Activated B cell treated with CpG ODN at 0.5 μM for 24 hours (primary cell): Measurements from ENCODE around the gene BEGAIN. TPM values are rescaled to one million over a fixed set of nuclear protein-coding genes. Genes with fewer than 3 reads are reported as not detected.

Experiments
- ATAC-seq: fragments of 200-7000 bp; cut with Tn5 transposase; one replicate; pipeline ENCODE4 v1.10.0; 2021; ENCODE audit warnings: low read depth, mild to moderate bottlenecking, moderate library complexity
- CTCF ChIA-PET: fragments of 350-600 bp; sonication (Branson Sonifier 250); formaldehyde crosslinking; loops from one replicate; lab custom pipeline; 2021; ENCODE audit warnings: antibody characterized with exemption; lab: Charles Lee
- POLR2A ChIA-PET: fragments of 350-600 bp; sonication (Branson Sonifier 250); formaldehyde crosslinking; loops from one replicate; lab custom pipeline; 2021; ENCODE audit warnings: antibody characterized with exemption; lab: Charles Lee
- DNase-seq: peaks from one replicate; pipeline ENCODE4 v3.0.0; 2022
- H3K27ac Mint-ChIP-seq: one replicate; pipeline ENCODE4 v1.8.0; 2020; ENCODE audit warnings: mixed read lengths
- H3K27me3 Mint-ChIP-seq: one replicate; pipeline ENCODE4 v1.8.0; 2021; ENCODE audit warnings: mixed read lengths
- H3K36me3 Mint-ChIP-seq: one replicate; pipeline ENCODE4 v1.8.0; 2021; ENCODE audit warnings: low read depth, mixed read lengths
- H3K4me1 Mint-ChIP-seq: one replicate; pipeline ENCODE4 v1.8.0; 2021; ENCODE audit warnings: mixed read lengths
- H3K4me3 Mint-ChIP-seq: one replicate; pipeline ENCODE4 v1.8.0; 2020; ENCODE audit warnings: mild to moderate bottlenecking, mixed read lengths
- H3K9me3 Mint-ChIP-seq: one replicate; pipeline ENCODE4 v1.8.0; 2020; ENCODE audit warnings: mixed read lengths
- intact Hi-C: fragments of 100-400 bp; cut with micrococcal nuclease; formaldehyde crosslinking; loops from one replicate; pipeline ENCODE4 v1.15.1; 2024
- total RNA-seq: library from RNA; stranded (reverse); gene quantifications from 2 replicates; pipeline ENCODE4 v1.2.3, GENCODE V29; 2022
- TF ChIP-seq, protein P1 (sequence below): fragments of 200-600 bp; IDR thresholded peaks from one replicate; pipeline ENCODE4 v1.8.0; 2022; ENCODE audit warnings: antibody characterized with exemption, mild to moderate bottlenecking

The BEGAIN gene
- total RNA-seq, 1 donor from 2014 or later: not detected

DNA sequence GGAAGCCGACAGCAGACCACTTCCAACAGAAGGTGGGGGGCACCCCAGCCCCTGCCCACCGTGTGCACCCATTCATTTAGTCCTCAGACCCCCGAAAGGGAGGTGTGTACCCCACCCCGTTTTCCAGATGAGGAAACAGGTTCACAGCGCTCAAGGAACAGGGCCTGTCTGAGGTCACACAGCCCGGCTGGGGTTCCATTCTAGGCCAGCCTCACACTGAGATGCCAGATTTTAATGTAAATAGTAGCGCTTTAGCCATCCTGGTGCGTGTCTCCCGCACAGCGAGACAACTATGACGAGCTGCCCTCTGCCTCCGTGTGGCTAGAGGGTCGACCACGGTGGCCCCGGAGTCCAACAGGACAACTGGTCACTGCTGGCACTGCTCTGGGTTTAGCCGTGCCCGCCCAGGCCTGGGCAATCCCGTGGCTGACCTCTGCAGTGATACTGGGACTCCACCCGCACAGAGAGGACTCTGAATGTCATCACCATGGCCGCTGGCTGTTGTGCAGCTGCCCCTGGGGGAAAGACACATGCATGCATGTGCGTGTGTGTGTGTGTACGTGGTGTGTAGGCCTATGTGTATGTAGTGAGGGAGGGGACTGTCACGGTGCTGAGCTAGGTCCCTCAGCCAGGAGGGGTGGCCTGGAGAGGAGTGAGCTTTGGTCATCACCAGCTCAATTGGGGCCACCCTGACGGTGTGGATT, 31.6 kb downstream of the BEGAIN start:
- ATAC-seq: no peak
- H3K9me3 Mint-ChIP-seq: no peaks in the 10 kb centered on the region
- no peak overlapping the region for H3K27ac Mint-ChIP-seq
- H3K4me1 Mint-ChIP-seq: peaks cover 2% of the 10 kb centered on the region
- ChIA-PET POLR2A (no interaction called here), CTCF (no interaction called here)
- peaks cover 12% of the 10 kb centered on the region for H3K27me3 Mint-ChIP-seq
- TF ChIP-seq, protein P1, sequence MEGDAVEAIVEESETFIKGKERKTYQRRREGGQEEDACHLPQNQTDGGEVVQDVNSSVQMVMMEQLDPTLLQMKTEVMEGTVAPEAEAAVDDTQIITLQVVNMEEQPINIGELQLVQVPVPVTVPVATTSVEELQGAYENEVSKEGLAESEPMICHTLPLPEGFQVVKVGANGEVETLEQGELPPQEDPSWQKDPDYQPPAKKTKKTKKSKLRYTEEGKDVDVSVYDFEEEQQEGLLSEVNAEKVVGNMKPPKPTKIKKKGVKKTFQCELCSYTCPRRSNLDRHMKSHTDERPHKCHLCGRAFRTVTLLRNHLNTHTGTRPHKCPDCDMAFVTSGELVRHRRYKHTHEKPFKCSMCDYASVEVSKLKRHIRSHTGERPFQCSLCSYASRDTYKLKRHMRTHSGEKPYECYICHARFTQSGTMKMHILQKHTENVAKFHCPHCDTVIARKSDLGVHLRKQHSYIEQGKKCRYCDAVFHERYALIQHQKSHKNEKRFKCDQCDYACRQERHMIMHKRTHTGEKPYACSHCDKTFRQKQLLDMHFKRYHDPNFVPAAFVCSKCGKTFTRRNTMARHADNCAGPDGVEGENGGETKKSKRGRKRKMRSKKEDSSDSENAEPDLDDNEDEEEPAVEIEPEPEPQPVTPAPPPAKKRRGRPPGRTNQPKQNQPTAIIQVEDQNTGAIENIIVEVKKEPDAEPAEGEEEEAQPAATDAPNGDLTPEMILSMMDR: no peak
- DNase-seq: no peak
- intact Hi-C loops: no loop called here
- H3K4me3 Mint-ChIP-seq: no peak overlapping the region
- H3K36me3 Mint-ChIP-seq: no peaks in the 10 kb centered on the region

DNA sequence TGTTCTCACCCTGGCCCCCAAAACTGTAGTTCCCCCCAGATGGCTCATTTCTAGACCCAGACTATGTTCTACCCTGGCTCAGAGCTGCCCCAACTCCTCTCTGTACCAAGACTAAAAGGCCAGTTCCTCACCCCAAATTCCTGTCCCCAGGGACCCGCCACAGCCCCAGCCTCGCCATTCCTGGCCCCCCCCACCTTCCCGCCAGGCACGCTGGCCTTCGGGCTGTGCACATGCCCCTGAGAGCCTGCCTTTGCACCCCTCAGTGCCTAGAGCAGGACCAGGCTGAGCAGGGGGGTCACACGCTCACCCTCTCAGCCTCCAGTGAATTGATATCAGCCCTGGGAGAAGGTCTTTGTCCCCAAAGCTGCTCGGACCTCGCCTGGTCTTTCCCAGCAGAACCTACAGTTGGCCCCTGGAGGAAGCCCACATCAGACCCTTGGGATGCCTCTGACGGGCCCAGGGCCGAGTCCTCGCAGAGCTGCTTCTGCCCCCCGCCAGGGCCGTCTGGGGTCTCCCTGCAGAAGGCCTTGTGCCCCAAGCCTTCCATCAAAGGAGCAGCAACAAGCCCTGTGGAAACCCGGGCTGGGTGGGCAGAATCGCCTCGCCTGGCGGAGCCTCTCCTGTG, 32.4 kb downstream of the BEGAIN start:
- intact Hi-C loops: no loop called here
- POLR2A ChIA-PET: no interaction called here
- peaks cover 2% of the 10 kb centered on the region for H3K4me1 Mint-ChIP-seq
- no peaks in the 10 kb centered on the region for H3K9me3 Mint-ChIP-seq
- TF ChIP-seq, protein P1: no peak
- peaks cover 12% of the 10 kb centered on the region for H3K27me3 Mint-ChIP-seq
- ATAC-seq (no peak), DNase-seq (no peak)
- CTCF ChIA-PET: no interaction called here
- no peaks in the 10 kb centered on the region for H3K36me3 Mint-ChIP-seq
- H3K4me3 Mint-ChIP-seq: no peak overlapping the region
- H3K27ac Mint-ChIP-seq: no peak overlapping the region

DNA sequence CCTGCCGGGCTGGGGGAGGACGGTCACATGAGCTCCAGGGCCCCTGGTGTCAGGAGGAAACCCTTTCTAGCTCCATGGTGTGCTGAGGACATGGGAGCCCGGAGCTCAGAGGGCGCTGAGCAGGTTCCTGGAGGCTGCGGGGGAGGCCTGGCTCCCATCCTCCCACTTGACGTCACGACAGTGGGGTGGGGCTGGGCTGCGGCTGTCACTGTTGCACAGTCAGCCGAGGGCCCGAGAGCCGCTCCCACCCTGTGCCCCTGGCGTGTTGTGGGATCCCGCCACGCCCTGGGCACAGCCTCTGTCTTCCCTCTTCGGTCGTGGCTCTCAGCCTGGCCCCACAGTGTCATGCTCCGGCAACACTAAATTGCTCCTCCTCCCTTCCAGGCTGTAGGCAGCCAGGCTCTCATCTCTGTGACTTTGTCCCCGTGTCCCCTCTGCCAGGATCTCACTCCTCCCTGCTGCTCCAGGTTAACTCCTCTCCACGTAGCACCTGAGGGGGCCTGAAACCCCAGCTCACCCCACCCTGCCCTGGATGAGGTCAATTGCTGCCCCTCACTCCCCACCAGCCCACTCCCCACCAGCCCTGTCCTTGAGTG, 33.0 kb downstream of the BEGAIN start:
- Mint-ChIP-seq H3K4me3 (no peak overlapping the region), H3K4me1 (peaks cover 4% of the 10 kb centered on the region), H3K27me3 (peaks cover 16% of the 10 kb centered on the region), H3K9me3 (no peaks in the 10 kb centered on the region), H3K36me3 (no peaks in the 10 kb centered on the region), H3K27ac (no peak overlapping the region)
- ChIA-PET POLR2A (no interaction called here), CTCF (no interaction called here)
- TF ChIP-seq, protein P1: no peak
- no peak for DNase-seq
- intact Hi-C loops: no loop called here
- no peak for ATAC-seq

DNA sequence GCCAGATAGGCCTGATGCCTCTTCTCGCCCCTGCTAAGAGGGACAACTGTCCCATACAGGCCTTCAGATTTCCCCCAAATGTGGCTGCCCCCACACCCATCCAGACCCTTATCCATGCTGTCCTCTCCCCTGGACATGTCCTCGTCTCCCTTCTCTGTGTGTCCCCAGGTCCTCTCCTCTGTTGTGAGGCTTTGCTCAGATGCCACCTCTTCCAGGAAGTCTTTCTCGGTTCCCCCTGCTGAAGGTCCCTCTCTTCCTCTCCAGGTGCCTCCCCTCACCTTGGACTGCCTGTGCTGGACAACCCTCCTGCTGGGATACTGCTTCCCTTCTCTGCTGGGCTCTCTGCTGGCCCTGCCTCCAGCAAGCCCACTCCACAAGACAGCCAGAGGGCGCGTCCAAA, 33.7 kb downstream of the BEGAIN start:
- no peak overlapping the region for H3K4me3 Mint-ChIP-seq
- H3K27me3 Mint-ChIP-seq: peaks cover 20% of the 10 kb centered on the region
- ATAC-seq (no peak), DNase-seq (no peak)
- ChIA-PET CTCF (no interaction called here), POLR2A (no interaction called here)
- intact Hi-C loops: no loop called here
- no peak overlapping the region for H3K27ac Mint-ChIP-seq
- H3K36me3 Mint-ChIP-seq: no peaks in the 10 kb centered on the region
- no peaks in the 10 kb centered on the region for H3K9me3 Mint-ChIP-seq
- TF ChIP-seq, protein P1: no peak
- H3K4me1 Mint-ChIP-seq: peaks cover 4% of the 10 kb centered on the region

DNA sequence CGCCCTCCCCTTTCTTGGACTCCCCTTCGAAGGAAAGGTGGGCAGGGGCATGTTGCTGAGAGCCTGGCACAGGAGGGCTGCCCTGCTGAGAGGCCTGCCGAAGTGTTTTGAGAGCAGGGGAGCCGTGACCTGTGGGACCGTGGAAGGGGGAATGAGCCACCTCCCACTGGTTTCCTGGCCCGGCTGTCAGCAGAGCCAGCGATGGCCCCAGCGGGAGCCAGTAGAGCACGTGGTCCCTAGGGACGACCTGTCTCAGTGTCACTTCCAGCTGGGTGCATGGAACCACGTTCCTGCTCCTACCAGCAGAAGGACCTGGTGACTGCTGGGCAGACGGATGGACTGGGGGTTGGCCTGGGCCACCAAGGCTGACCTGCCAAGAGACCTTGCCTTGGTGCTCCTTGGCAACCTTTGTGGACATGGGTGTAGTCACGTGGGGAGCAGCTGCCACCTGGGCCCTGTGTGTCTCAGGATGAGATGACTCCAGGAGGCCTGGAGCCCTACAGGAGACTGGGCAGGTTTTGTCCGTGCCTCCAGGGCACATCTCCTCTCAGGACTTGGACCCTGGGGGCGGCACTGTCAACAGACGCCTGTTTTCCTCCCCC, 34.6 kb downstream of the BEGAIN start:
- H3K4me1 Mint-ChIP-seq: peaks cover 3% of the 10 kb centered on the region
- H3K36me3 Mint-ChIP-seq: no peaks in the 10 kb centered on the region
- ChIA-PET POLR2A (no interaction called here), CTCF (no interaction called here)
- ATAC-seq (no peak), DNase-seq (no peak)
- peaks cover 12% of the 10 kb centered on the region for H3K27me3 Mint-ChIP-seq
- TF ChIP-seq, protein P1: no peak
- H3K9me3 Mint-ChIP-seq: no peaks in the 10 kb centered on the region
- intact Hi-C loops: no loop called here
- no peak overlapping the region for H3K4me3 Mint-ChIP-seq
- H3K27ac Mint-ChIP-seq: no peak overlapping the region
